ENCODE results near the gene PAQR5. TPM values are rescaled to one million over a fixed set of nuclear protein-coding genes. Genes with fewer than 3 reads are reported as not detected.

Gene PAQR5
- polyA plus RNA-seq, 1 donor: 0.37 TPM

- no peak for DNase-seq (ENCODE audit: low read depth)
Measured at GRCh38 chr15:69392352-69392751, 93.6 kb downstream of the PAQR5 start.

GRCh38 chr15:69393831-69394491 is 95.2 kb downstream of the PAQR5 start:
- no peak for DNase-seq (ENCODE audit: low read depth)

GRCh38 chr15:69394556-69395282 is 96.0 kb downstream of the PAQR5 start:
- DNase-seq (ENCODE audit: low read depth): peak; percentile 34

- no peak for DNase-seq (ENCODE audit: low read depth)
Measured at GRCh38 chr15:69395460-69395859, 96.7 kb downstream of the PAQR5 start.

- no peak for DNase-seq (ENCODE audit: low read depth)
Measured at GRCh38 chr15:69395991-69396390, 97.3 kb downstream of the PAQR5 start.

GRCh38 chr15:69398491-69398891 is 99.8 kb downstream of the PAQR5 start:
- DNase-seq (ENCODE audit: low read depth): no peak

GRCh38 chr15:69400850-69401249 is 102.1 kb downstream of the PAQR5 start:
- DNase-seq (ENCODE audit: low read depth): no peak

- DNase-seq (ENCODE audit: low read depth): no peak
Measured at GRCh38 chr15:69402816-69403215, 104.1 kb downstream of the PAQR5 start.

- DNase-seq (ENCODE audit: low read depth): no peak
Measured at GRCh38 chr15:69403594-69403993, 104.9 kb downstream of the PAQR5 start.

- DNase-seq (ENCODE audit: low read depth): no peak
Measured at GRCh38 chr15:69405110-69405509, 106.4 kb downstream of the PAQR5 start.

GRCh38 chr15:69407719-69408400 is 109.1 kb downstream of the PAQR5 start:
- DNase-seq (ENCODE audit: low read depth): no peak

GRCh38 chr15:69408841-69409240 is 110.1 kb downstream of the PAQR5 start:
- DNase-seq (ENCODE audit: low read depth): no peak

GRCh38 chr15:69410248-69410874 is 111.6 kb downstream of the PAQR5 start:
- no peak for DNase-seq (ENCODE audit: low read depth)

GRCh38 chr15:69412274-69412673 is 113.6 kb downstream of the PAQR5 start:
- no peak for DNase-seq (ENCODE audit: low read depth)

GRCh38 chr15:69412701-69413100 is 114.0 kb downstream of the PAQR5 start:
- DNase-seq (ENCODE audit: low read depth): no peak

- DNase-seq (ENCODE audit: low read depth): peak; percentile 79
Measured at GRCh38 chr15:69413822-69414700, 115.3 kb downstream of the PAQR5 start, which contains the start of gene KIF23. Gene KIF23, plus strand, starts transcription at chr15:69414349. Its CDS starts 117 bp downstream, at chr15:69414466.

GRCh38 chr15:69414701-69415167 is 116.0 kb downstream of the PAQR5 start:
- no peak for DNase-seq (ENCODE audit: low read depth)

- DNase-seq (ENCODE audit: low read depth): no peak
Measured at GRCh38 chr15:69415381-69415780, 116.7 kb downstream of the PAQR5 start.

GRCh38 chr15:69417581-69417980 is 118.9 kb downstream of the PAQR5 start:
- no peak for DNase-seq (ENCODE audit: low read depth)

- DNase-seq (ENCODE audit: low read depth): no peak
Measured at GRCh38 chr15:69421498-69421897, 122.8 kb downstream of the PAQR5 start.

GRCh38 chr15:69422336-69422895 is 123.7 kb downstream of the PAQR5 start:
- no peak for DNase-seq (ENCODE audit: low read depth)
